ENCODE measurements around the gene GPN2.
A peak's percentile ranks its signal among the peaks of the same experiment; 100 is the strongest.

Gene GPN2

GRCh38 chr1:26831546-26832248, 58.4 kb downstream of the GPN2 start:
- DNase-seq = no peak

- no peak for DNase-seq
Measured at GRCh38 chr1:26831059-26831458, 59.0 kb downstream of the GPN2 start.

- no peak for DNase-seq
Measured at GRCh38 chr1:26829184-26829911, 60.7 kb downstream of the GPN2 start.

- no peak for DNase-seq
Measured at GRCh38 chr1:26828411-26828991, 61.6 kb downstream of the GPN2 start.

- no peak for DNase-seq
Measured at GRCh38 chr1:26827663-26828062, 62.4 kb downstream of the GPN2 start.

GRCh38 chr1:26827106-26827604, 62.9 kb downstream of the GPN2 start:
- no peak for DNase-seq

GRCh38 chr1:26826261-26827105, 63.6 kb downstream of the GPN2 start, which contains the start of gene ZDHHC18:
TSS of gene ZDHHC18 (plus strand) at chr1:26826688. CDS start at chr1:26826805, 117 bp downstream.
- peak; percentile 34 to 66 (median 54) for DNase-seq
